T-helper 1 cell (primary cell): ENCODE results near the gene LAMA5.

ENCODE experiments used
- DNase-seq, 5 donors: peaks; one replicate each; pipeline ENCODE4 v3.0.0-alpha.2; 2012 to 2020

LAMA5 gene

GRCh38 chr20:62405108-62405980 is 38.2 kb upstream of the LAMA5 start:
- DNase-seq = no peak

- no peak for DNase-seq
These were observed 37.6 kb upstream of the LAMA5 start for GRCh38 chr20:62404761-62405107.

GRCh38 chr20:62404112-62404665 is 37.1 kb upstream of the LAMA5 start:
- no peak for DNase-seq

- DNase-seq = no peak
These were observed 36.2 kb upstream of the LAMA5 start for GRCh38 chr20:62403331-62403730.

- no peak for DNase-seq
These were observed 35.5 kb upstream of the LAMA5 start for GRCh38 chr20:62402456-62403150.

GRCh38 chr20:62401331-62401779 is 34.2 kb upstream of the LAMA5 start:
- DNase-seq = no peak

GRCh38 chr20:62400541-62400940 is 33.4 kb upstream of the LAMA5 start:
- DNase-seq = no peak

GRCh38 chr20:62400021-62400420 is 32.9 kb upstream of the LAMA5 start:
- DNase-seq = no peak

GRCh38 chr20:62398120-62398821 is 31.2 kb upstream of the LAMA5 start:
- no peak for DNase-seq

GRCh38 chr20:62396367-62397239 is 29.5 kb upstream of the LAMA5 start:
- no peak for DNase-seq

GRCh38 chr20:62395311-62396242 is 28.5 kb upstream of the LAMA5 start:
- DNase-seq = no peak

GRCh38 chr20:62394248-62395245 is 27.4 kb upstream of the LAMA5 start:
- no peak for DNase-seq

- no peak for DNase-seq
These were observed 26.7 kb upstream of the LAMA5 start for GRCh38 chr20:62393830-62394229.

- DNase-seq = no peak
These were observed 26.2 kb upstream of the LAMA5 start for GRCh38 chr20:62393335-62393665.

- no peak for DNase-seq
These were observed 25.7 kb upstream of the LAMA5 start for GRCh38 chr20:62392621-62393334.

GRCh38 chr20:62392077-62392418 is 24.9 kb upstream of the LAMA5 start:
- DNase-seq = no peak

- DNase-seq = no peak
These were observed 24.3 kb upstream of the LAMA5 start for GRCh38 chr20:62391165-62392076.
